Epithelial cell of proximal tubule (primary cell): ENCODE data around the gene LGI2. TPM values are rescaled to one million over a fixed set of nuclear protein-coding genes. Genes with fewer than 3 reads are reported as not detected.
A peak's percentile ranks its signal among the peaks of the same experiment; 100 is the strongest.

Source experiments
- DNase-seq: peaks from one replicate; pipeline ENCODE4 v3.0.0-alpha.2; 2011; ENCODE audit warnings: low read depth
- H3K4me3 ChIP-seq: 2 replicates; pipeline ENCODE4 v1.5.1; 2011; ENCODE audit warnings: low read depth, mild to moderate bottlenecking, low read length
- CTCF ChIP-seq: conservative IDR thresholded peaks from 2 replicates; pipeline ENCODE4 v1.5.1; 2012; ENCODE audit warnings: low read depth, mild to moderate bottlenecking, low read length
- total RNA-seq: library from RNA; depleted of rRNA; stranded (reverse); fragments of >200 nt; gene quantifications from 2 replicates; pipeline ENCODE4 v1.2.3, GENCODE V29; 2015

The LGI2 gene
- total RNA-seq, 1 donor from 2014 or later, result 2.5 TPM

DNA sequence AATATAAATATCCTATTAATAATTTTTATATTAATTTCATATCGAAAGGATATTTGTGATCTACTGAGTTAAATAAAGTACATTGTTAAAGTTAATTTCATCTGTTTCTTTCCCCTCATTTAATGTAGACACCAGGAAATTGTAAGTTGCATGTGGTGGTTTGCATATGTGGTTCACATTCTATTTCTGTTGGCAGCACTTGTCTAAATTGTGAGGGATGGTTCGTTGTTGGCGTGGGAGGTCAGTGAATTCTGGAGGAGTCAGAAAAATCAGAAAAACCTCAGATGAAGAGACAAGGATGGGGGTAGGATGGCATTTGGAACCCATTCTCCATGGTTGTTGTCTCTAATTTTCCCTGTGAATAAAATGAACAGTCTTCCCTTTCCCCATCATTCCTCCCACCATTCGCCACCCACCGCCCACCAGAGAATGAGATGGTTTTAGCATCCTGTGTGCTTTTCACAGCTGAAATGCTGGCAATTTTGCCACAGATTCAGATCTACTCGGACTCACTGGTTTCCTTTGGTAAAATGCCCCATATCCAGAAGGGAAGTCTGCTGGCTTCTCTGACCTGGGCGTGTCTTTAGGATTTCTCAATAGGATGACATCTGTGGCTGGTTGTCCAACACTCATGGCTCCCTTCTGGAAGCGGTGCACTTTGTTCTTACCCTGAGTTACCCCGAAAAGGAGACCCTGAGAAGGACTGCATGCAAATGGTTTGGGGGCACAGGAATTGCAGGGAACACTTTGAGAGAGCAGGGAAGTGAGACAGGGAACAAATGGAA lies 52.3 kb downstream of the LGI2 start:
- DNase-seq, result no peak
- TF ChIP-seq CTCF, result no peak
- no peak overlapping the region for H3K4me3 ChIP-seq

DNA sequence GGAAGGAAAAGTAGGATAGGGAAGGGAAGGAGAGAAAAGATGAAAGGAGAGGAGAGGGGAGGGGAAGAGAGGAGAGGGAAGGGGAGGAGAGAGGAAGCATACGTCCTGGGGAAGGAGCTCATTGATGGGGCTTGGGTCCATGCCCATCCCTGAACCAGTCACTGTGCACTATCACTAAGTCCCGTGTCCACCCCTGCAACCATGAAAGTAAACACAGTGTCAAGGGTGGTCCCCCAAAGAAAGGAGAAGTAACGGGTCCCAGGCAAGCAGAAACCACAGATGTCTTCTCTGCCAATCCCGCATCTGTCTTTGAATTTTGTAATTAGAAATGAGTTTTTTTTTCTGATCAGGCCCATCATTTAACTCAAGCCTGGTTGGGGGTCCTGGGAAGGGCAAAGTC lies 55.2 kb downstream of the LGI2 start:
- no peak for TF ChIP-seq CTCF
- DNase-seq, result no peak
- H3K4me3 ChIP-seq, result no peak overlapping the region

DNA sequence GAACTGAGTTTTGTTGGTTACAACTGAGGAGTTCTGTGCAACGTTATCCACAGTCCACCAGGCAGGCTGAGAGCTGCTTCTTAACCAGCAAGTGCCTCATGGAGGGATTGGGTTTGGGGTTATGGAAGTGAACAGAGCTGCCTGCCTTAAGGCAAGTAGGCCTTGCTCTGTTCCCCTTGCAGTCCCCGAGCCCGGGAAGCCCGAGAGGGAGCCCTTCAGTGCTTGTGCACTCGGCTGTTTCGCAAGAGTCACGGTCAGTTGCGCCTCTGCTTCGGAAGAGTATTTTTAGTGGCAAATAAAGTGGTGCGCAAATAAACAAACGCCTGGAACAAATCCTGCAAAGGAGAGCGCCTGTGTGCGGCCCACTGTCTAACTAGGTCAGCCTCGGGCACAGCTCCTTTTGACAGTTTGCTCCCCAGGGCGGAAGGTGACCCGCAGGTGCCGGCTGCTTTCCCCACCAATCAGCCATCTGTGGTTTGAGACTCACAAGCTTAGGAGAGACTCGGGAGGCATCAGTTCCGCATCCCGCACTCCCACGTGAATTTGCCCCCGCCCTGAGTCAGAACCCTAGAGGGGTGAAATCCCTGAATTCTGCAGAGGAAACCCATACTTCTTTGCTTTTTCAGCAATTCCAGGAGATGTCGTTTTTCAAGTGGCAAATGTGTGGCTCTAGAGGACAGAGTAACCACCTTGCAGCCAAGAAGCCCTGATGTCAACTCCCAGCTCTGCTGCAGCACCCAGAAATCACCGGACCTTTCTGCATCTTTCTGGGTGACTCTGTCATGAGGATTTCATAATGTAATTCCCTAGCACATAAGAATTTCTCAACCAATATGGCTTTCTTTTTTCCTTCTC lies 56.8 kb downstream of the LGI2 start:
- no peak for TF ChIP-seq CTCF
- DNase-seq, result peak; percentile 91
- peak overlapping the region; percentile 23 for H3K4me3 ChIP-seq

DNA sequence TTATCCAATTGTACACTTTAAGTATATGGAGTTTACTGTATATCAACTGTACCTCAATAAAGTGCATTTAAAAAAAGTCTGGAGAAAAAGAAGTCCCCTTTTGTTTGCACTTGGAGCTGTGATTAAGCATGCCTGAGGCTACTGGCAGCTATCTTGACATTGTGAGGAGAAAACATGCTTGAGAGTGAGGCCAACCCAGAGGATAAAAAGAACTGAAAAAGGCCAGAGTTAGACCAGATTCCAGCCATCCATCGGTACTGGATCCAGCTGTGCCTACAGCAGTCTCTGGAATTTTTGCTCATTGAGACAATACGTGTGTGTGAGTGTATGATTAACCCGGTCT lies 57.4 kb downstream of the LGI2 start:
- TF ChIP-seq CTCF, result no peak
- no peak overlapping the region for H3K4me3 ChIP-seq
- no peak for DNase-seq

GRCh38 chr4:24971192-24971591 lies 59.6 kb downstream of the LGI2 start:
- peak; percentile 91 for DNase-seq
- no peak for TF ChIP-seq CTCF

GRCh38 chr4:24970635-24971034 lies 60.1 kb downstream of the LGI2 start:
- DNase-seq, result no peak
- H3K4me3 ChIP-seq, result no peak overlapping the region
- peak; percentile 24 for TF ChIP-seq CTCF

More at GRCh38 chr4:24971192-24971591, 59.6 kb downstream of the LGI2 start:
- no peak overlapping the region for H3K4me3 ChIP-seq
